ENCODE results near the gene DUSP3.

- TF ChIP-seq CTCF (IDR thresholded peaks at IDR 0.05; ENCODE audit: low read depth, low read length) (no peak), EZH2phosphoT487 (IDR thresholded peaks at IDR 0.05; ENCODE audit: low read depth) (no peak)
Measured at GRCh38 chr17:43814714-43815113, 35.9 kb upstream of the DUSP3 start.
